Stomach smooth muscle (tissue), 2 donors: ENCODE measurements around the gene SLC45A1.
"Not testable (repeated sequence)": the region's sequence is repeated elsewhere in the genome, so short reads cannot be mapped to it uniquely, and the experiment has no call there.

ENCODE experiments used
- H3K27ac ChIP-seq: one replicate; pipeline ENCODE4 v1.7.0; 2013; ENCODE audit warnings: mild to moderate bottlenecking, low read length, inconsistent platforms
- H3K27me3 ChIP-seq, 2 donors: one replicate each; pipeline ENCODE4 v1.7.0; 2013; ENCODE audit warnings: low read length in 2 of 2; ENCODE audit not compliant: insufficient read depth in 2 of 2, control insufficient read depth in 1 of 2
- H3K36me3 ChIP-seq, 2 donors: one replicate each; pipeline ENCODE4 v1.7.0; 2013; ENCODE audit warnings: low read length in 2 of 2; ENCODE audit not compliant: control insufficient read depth in 2 of 2, insufficient read depth in 2 of 2
- H3K4me1 ChIP-seq: one replicate; pipeline ENCODE4 v1.7.0; 2013; ENCODE audit warnings: low read length; ENCODE audit not compliant: control insufficient read depth, insufficient read depth
- H3K4me3 ChIP-seq, 2 donors: one replicate each; pipeline ENCODE4 v1.7.0; 2013; ENCODE audit warnings: low read length in 2 of 2
- H3K9ac ChIP-seq, 2 donors: one replicate each; pipeline ENCODE4 v1.7.0; 2013; ENCODE audit warnings: low read length in 2 of 2, mild to moderate bottlenecking in 1 of 2
- H3K9me3 ChIP-seq, 2 donors: one replicate each; pipeline ENCODE4 v1.7.0; 2013; ENCODE audit warnings: low read length in 2 of 2; ENCODE audit not compliant: control insufficient read depth in 2 of 2
- donor health status: healthy.
- donor health status: Pancreatic carcinoma.

SLC45A1 gene

DNA sequence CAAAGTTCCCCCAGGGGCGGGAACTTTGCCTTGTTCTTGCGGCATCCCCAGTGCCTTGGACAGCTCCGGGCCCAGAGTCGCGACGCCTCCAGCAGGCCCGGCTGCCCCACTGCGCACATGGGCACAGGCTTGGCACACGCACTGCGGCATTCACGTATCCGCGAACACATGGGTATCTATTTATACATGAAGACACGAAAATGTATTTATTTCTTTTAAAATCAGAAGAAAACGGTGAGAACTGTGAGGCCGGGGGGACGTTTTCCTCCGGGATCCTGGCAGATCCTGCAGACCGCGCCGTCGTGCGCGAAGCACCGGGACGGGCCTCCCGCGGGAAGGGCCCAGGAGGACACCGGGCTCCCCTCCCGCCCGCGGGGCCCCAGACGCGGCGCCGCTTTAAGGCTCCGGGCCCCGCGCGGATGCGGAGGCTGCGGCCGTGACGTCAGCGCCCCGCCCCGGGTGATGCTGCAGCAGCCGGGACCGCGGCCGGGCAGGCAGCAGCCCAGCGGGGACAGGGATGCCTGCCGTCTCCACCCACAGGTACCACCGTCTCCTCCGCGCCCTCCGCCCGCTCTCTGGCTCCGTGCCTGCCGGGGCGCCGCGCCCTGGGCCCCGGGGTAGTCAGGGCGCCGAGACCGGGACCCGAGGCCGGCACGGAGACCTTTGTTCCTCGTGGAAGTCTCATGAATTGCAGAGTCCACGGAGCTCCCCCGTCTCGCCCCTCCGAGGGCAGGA is at the start of gene SLC45A1:
Gene SLC45A1, plus strand, starts transcription at position 468 of the 735 bp plus-strand sequence. CDS start 6,216 bp downstream, outside the sequence.
- H3K27me3 ChIP-seq, result no peaks in the 10 kb centered on the region

GRCh38 chr1:8273036-8273435 is 44.9 kb upstream of the SLC45A1 start:
- H3K4me1 ChIP-seq, result no peaks in the 10 kb centered on the region
- H3K36me3 ChIP-seq, result no peaks in the 10 kb centered on the region
- H3K27ac ChIP-seq, result no peak overlapping the region
- no peaks in the 10 kb centered on the region for H3K9me3 ChIP-seq
- no peaks in the 10 kb centered on the region for H3K27me3 ChIP-seq
- no peak overlapping the region for H3K4me3 ChIP-seq
- H3K9ac ChIP-seq, result no peak overlapping the region

More for the DNA sequence above, at the start of gene SLC45A1:
- H3K27ac ChIP-seq, result no peak within 1 kb of the TSS
- peaks cover 31% of the 10 kb centered on the region for H3K4me1 ChIP-seq
- no peaks in the 10 kb centered on the region for H3K9me3 ChIP-seq
- H3K4me3 ChIP-seq, result peak within 1 kb of the TSS; percentile 80 to 83
- no peaks in the 10 kb centered on the region for H3K36me3 ChIP-seq
- peak within 1 kb of the TSS; percentile 71 to 75 for H3K9ac ChIP-seq

GRCh38 chr1:8274352-8274751 is 43.6 kb upstream of the SLC45A1 start:
- Histone ChIP-seq H3K9ac (no peak overlapping the region), H3K27ac (no peak overlapping the region), H3K36me3 (no peaks in the 10 kb centered on the region), H3K9me3 (no peaks in the 10 kb centered on the region), H3K4me3 (no peak overlapping the region), H3K27me3 (no peaks in the 10 kb centered on the region), H3K4me1 (no peaks in the 10 kb centered on the region)

GRCh38 chr1:8276173-8276914 is 41.6 kb upstream of the SLC45A1 start:
- no peak overlapping the region for H3K27ac ChIP-seq

DNA sequence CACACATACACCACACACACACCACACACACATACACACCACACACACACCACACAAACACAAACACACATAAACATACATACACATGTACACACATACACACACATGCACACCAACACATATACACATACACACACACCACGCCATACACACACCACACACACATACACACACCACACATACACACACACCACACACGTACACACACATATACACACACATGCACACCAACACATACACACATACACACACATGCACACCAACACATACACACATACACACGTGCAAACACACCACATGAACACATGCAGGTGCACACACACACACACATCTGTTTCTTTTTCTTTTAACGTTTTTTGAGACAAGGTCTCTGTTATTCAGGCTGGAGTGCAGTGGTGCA is 41.0 kb upstream of the SLC45A1 start:
- Histone ChIP-seq H3K4me1 (no peaks in the 10 kb centered on the region), H3K36me3 (no peaks in the 10 kb centered on the region), H3K27me3 (no peaks in the 10 kb centered on the region), H3K9me3 (no peaks in the 10 kb centered on the region), H3K9ac (no peak overlapping the region), H3K27ac (no peak overlapping the region), H3K4me3 (no peak overlapping the region)

More at GRCh38 chr1:8276173-8276914, 41.6 kb upstream of the SLC45A1 start:
- Histone ChIP-seq H3K4me3 (no peak overlapping the region), H3K4me1 (no peaks in the 10 kb centered on the region), H3K9ac (no peak overlapping the region), H3K36me3 (no peaks in the 10 kb centered on the region), H3K9me3 (no peaks in the 10 kb centered on the region), H3K27me3 (no peaks in the 10 kb centered on the region)

DNA sequence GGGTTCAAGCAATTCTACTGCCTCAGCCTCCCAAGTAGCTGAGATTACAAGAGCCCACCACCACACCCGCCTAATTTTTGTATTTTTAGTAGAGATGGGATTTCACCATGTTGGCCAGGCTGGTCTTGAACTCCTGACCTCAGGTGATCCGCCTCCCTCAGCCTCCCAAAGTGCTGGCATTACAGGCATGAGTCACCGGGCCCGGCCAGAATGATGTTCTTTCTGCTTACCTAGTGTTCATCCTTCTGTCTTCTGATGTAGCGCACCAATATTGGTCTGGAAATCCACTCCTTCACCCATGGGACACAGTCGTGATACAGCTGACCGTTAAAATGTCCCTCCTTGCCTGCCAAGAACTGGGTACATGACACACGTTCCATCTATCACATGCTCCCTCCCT is 39.2 kb upstream of the SLC45A1 start:
- not testable (repeated sequence) for H3K4me3 ChIP-seq, H3K9ac ChIP-seq, H3K27me3 ChIP-seq, H3K9me3 ChIP-seq, H3K36me3 ChIP-seq, H3K4me1 ChIP-seq, H3K27ac ChIP-seq

GRCh38 chr1:8281843-8282509 is 35.9 kb upstream of the SLC45A1 start:
- Histone ChIP-seq H3K9ac (no peak overlapping the region), H3K4me1 (no peaks in the 10 kb centered on the region), H3K4me3 (no peak overlapping the region), H3K27ac (no peak overlapping the region), H3K9me3 (no peaks in the 10 kb centered on the region), H3K36me3 (no peaks in the 10 kb centered on the region), H3K27me3 (no peaks in the 10 kb centered on the region)

- Histone ChIP-seq H3K27ac (no peak overlapping the region), H3K36me3 (no peaks in the 10 kb centered on the region), H3K27me3 (no peaks in the 10 kb centered on the region), H3K9ac (no peak overlapping the region), H3K9me3 (no peaks in the 10 kb centered on the region), H3K4me3 (no peak overlapping the region), H3K4me1 (no peaks in the 10 kb centered on the region)
Observed at GRCh38 chr1:8283058-8283884, 34.6 kb upstream of the SLC45A1 start.

DNA sequence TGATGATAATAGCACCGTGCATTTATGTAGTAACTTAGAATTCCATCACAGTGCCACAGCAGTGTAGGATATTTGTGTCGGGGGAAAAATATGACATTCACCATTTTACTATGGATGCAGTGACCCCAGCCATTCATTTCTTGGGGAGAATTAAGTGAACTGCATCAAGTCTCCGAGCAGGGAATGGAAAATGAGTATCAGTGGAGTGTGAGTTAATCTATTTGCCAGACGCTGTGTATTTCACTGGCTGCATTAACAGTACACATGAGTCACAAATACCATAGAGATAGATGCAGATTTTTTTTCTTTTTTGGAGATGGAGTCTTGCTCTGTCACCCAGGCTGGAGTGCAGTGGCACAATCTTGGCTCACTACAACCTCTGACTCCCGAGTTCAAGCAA is 33.8 kb upstream of the SLC45A1 start:
- no peaks in the 10 kb centered on the region for H3K36me3 ChIP-seq
- no peak overlapping the region for H3K9ac ChIP-seq
- no peak overlapping the region for H3K27ac ChIP-seq
- no peaks in the 10 kb centered on the region for H3K4me1 ChIP-seq
- H3K4me3 ChIP-seq, result no peak overlapping the region
- no peaks in the 10 kb centered on the region for H3K9me3 ChIP-seq
- H3K27me3 ChIP-seq, result no peaks in the 10 kb centered on the region

DNA sequence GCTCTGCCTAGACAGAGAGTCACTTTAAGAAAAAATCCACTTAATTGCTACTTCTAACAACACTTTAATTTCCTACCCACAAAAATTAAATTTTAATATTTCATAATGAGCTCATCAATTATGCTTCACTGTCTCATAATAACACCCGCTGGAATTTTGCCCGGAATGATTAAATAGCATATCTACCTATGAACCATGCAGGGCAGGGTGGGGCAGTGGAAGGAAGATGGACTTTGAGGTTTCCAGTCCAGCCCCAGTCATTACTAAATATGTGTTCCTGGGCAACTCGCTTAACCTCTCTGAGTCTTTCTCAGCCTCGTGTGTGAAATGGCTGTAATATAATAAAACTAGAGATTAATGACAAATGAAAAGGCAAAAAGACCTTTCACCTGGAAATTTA is 32.8 kb upstream of the SLC45A1 start:
- H3K27ac ChIP-seq, result no peak overlapping the region
- H3K4me1 ChIP-seq, result no peaks in the 10 kb centered on the region
- H3K36me3 ChIP-seq, result no peaks in the 10 kb centered on the region
- no peaks in the 10 kb centered on the region for H3K9me3 ChIP-seq
- H3K27me3 ChIP-seq, result no peaks in the 10 kb centered on the region
- H3K4me3 ChIP-seq, result no peak overlapping the region
- no peak overlapping the region for H3K9ac ChIP-seq
